ENCODE results near the gene GCG. TPM values are rescaled to one million over a fixed set of nuclear protein-coding genes. Genes with fewer than 3 reads are reported as not detected.

GCG gene
- total and polyA plus RNA-seq, 2 donors (not counting 3 experiments of a cell fraction or from before 2014, with no cell fraction given): not detected

DNA sequence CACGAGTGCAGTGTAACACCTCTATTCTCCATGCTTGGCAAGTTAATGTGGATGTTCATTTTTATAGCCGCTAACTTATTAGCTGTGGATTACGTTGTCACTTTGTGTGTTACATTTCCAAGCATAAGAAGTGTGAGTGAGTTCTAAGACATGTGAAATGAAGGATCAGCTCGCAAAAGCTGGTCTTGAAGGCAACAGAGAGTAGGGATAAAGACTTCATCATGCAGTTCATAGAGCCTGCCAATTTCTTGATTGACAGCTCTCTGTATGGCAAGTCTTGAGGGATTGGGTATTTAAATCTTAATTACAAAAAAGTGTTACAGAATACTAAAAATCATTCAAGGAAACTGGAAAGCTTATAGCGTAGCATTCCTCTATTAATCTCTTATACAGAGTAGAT lies 52.2 kb downstream of the GCG start:
- no peak for DNase-seq (ENCODE audit: low read depth, low spot score)
- FAIRE-seq: no peak
- TF ChIP-seq POLR2A (IDR thresholded peaks at IDR 0.05; ENCODE audit: low read depth, low read length) (no peak), FOS (IDR thresholded peaks at IDR 0.05; ENCODE audit: borderline replicate concordance, insufficient read depth, low read length) (no peak), POLR2AphosphoS5 (IDR thresholded peaks at IDR 0.05; ENCODE audit: insufficient read depth, low read depth, low read length) (no peak), MYC (IDR thresholded peaks at IDR 0.05; ENCODE audit: low read depth, low read length) (no peak), GATA2 (IDR thresholded peaks at IDR 0.05; ENCODE audit: insufficient read depth, insufficient read length, low read depth, low read length) (no peak), EZH2 (IDR thresholded peaks at IDR 0.05; ENCODE audit: borderline replicate concordance, low read depth, low read length, severe bottlenecking) (no peak), JUN (IDR thresholded peaks at IDR 0.05; ENCODE audit: borderline replicate concordance, insufficient read depth, insufficient read length, low read depth) (no peak)
- TF ChIP-seq, protein P1, sequence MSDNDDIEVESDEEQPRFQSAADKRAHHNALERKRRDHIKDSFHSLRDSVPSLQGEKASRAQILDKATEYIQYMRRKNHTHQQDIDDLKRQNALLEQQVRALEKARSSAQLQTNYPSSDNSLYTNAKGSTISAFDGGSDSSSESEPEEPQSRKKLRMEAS (IDR thresholded peaks at IDR 0.05; ENCODE audit: insufficient read depth, insufficient read length): no peak
- TF ChIP-seq, protein P2, sequence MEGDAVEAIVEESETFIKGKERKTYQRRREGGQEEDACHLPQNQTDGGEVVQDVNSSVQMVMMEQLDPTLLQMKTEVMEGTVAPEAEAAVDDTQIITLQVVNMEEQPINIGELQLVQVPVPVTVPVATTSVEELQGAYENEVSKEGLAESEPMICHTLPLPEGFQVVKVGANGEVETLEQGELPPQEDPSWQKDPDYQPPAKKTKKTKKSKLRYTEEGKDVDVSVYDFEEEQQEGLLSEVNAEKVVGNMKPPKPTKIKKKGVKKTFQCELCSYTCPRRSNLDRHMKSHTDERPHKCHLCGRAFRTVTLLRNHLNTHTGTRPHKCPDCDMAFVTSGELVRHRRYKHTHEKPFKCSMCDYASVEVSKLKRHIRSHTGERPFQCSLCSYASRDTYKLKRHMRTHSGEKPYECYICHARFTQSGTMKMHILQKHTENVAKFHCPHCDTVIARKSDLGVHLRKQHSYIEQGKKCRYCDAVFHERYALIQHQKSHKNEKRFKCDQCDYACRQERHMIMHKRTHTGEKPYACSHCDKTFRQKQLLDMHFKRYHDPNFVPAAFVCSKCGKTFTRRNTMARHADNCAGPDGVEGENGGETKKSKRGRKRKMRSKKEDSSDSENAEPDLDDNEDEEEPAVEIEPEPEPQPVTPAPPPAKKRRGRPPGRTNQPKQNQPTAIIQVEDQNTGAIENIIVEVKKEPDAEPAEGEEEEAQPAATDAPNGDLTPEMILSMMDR (IDR thresholded peaks at IDR 0.05; ENCODE audit: extremely low read depth in 1 of 2, insufficient read depth in 1 of 2, low read depth in 1 of 2, low read length in 2 of 2): no peak
- Histone ChIP-seq H4K20me1 (replicated peaks; ENCODE audit: control insufficient read depth, extremely low read depth, insufficient read depth, low read length) (no peaks in the 10 kb centered on the region), H3K79me2 (ENCODE audit: control insufficient read depth, insufficient read depth, low read length) (no peaks in the 10 kb centered on the region), H3K9ac (replicated peaks; ENCODE audit: extremely low read depth, insufficient read depth, low read length) (no peak overlapping the region), H3K36me3 (ENCODE audit: control insufficient read depth in 2 of 2, extremely low read depth in 1 of 2, insufficient read depth in 2 of 2, low read length in 2 of 2) (no peaks in the 10 kb centered on the region), H3K4me2 (ENCODE audit: insufficient read depth, low read length) (no peak overlapping the region), H2AFZ (ENCODE audit: low read depth, low read length) (no peak overlapping the region), H3K4me3 (replicated peaks in 1 of 3; ENCODE audit: insufficient read depth in 1 of 3, low read depth in 1 of 3, low read length in 3 of 3) (no peak overlapping the region), H3K4me1 (ENCODE audit: control insufficient read depth, extremely low read depth, insufficient read depth, low read length) (no peaks in the 10 kb centered on the region), H3K9me3 (replicated peaks; ENCODE audit: control insufficient read depth, insufficient read depth, low read length) (no peaks in the 10 kb centered on the region), H3K9me1 (replicated peaks; ENCODE audit: control insufficient read depth, extremely low read depth, insufficient read depth, low read length) (no peaks in the 10 kb centered on the region), H3K27me3 (ENCODE audit: control insufficient read depth in 2 of 2, insufficient read depth in 2 of 2, low read length in 2 of 2) (no peaks in the 10 kb centered on the region), H3K27ac (ENCODE audit: insufficient read depth, low read depth, low read length) (no peak overlapping the region)
- no TSS peak for BruUV-seq (replicated peaks)
- dilution Hi-C loops (cut with MboI; ENCODE audit: extremely low pct_ligation_motif_present, low sequenced_read_pairs) (no loop called here), intact Hi-C loops (cut with micrococcal nuclease) (no loop called here)
- POLR2A ChIA-PET: no interaction called here
- CTCF ChIA-PET: no interaction called here

Other genes starting within 250 kb of the GCG start
- gene DPP4, start 78.0 kb downstream of the GCG start, total RNA-seq: 3.0 and 6.2 TPM in 2 replicates
- gene DPP4, start 78.0 kb downstream of the GCG start, polyA plus RNA-seq: 0.53 and 0.84 TPM in 2 replicates
- gene FAP, start 91.2 kb upstream of the GCG start, total RNA-seq: 2.0 TPM in 1 of 2 replicates, not detected in the other
- gene FAP, start 91.2 kb upstream of the GCG start, polyA plus RNA-seq: 0.96 and 1.1 TPM in 2 replicates
- gene IFIH1, start 166.4 kb upstream of the GCG start, total RNA-seq: 4.7 and 6.9 TPM in 2 replicates
- 1.2 and 1.3 TPM in 2 replicates for gene IFIH1, start 166.4 kb upstream of the GCG start, polyA plus RNA-seq
- gene GCA, start 191.9 kb upstream of the GCG start, total RNA-seq: 6.2 and 10.7 TPM in 2 replicates
- gene GCA, start 191.9 kb upstream of the GCG start, polyA plus RNA-seq: 9.7 and 11.2 TPM in 2 replicates

Data from endothelial cell of umbilical vein (primary cell).